Stimulated activated naive CD8-positive, alpha-beta T cell treated with anti-CD3 and anti-CD28 coated beads, Interleukin-15, amount 100 ng/mL, for 72 hours (primary cell): ENCODE data around the gene PRRC1.
A peak's percentile ranks its signal among the peaks of the same experiment; 100 is the strongest.

ENCODE experiments used
- ATAC-seq: fragments of 150-1000 bp; cut with Tn5 transposase; 2 replicates; pipeline ENCODE4 v1.10.0; 2021; ENCODE audit warnings: mild to moderate bottlenecking, moderate library complexity
- DNase-seq, 2 donors: peaks; one replicate each; pipeline ENCODE4 v3.0.0; 2021 to 2022
- H3K27ac Mint-ChIP-seq, 2 donors: one replicate each; pipeline ENCODE4 v1.8.0; 2022; ENCODE audit warnings: mild to moderate bottlenecking in 2 of 2, mixed read lengths in 2 of 2, moderate library complexity in 2 of 2
- H3K27me3 Mint-ChIP-seq: one replicate; pipeline ENCODE4 v1.8.0; 2022; ENCODE audit warnings: mixed read lengths
- H3K4me1 Mint-ChIP-seq: one replicate; pipeline ENCODE4 v1.8.0; 2022; ENCODE audit warnings: mild to moderate bottlenecking, mixed read lengths
- H3K4me3 Mint-ChIP-seq, 2 donors: one replicate each; pipeline ENCODE4 v1.8.0; 2022; ENCODE audit warnings: mild to moderate bottlenecking in 2 of 2, mixed read lengths in 2 of 2, moderate library complexity in 1 of 2
- H3K9me3 Mint-ChIP-seq, 2 donors: one replicate each; pipeline ENCODE4 v1.8.0; 2022; ENCODE audit warnings: mixed read lengths in 2 of 2

Gene PRRC1

DNA sequence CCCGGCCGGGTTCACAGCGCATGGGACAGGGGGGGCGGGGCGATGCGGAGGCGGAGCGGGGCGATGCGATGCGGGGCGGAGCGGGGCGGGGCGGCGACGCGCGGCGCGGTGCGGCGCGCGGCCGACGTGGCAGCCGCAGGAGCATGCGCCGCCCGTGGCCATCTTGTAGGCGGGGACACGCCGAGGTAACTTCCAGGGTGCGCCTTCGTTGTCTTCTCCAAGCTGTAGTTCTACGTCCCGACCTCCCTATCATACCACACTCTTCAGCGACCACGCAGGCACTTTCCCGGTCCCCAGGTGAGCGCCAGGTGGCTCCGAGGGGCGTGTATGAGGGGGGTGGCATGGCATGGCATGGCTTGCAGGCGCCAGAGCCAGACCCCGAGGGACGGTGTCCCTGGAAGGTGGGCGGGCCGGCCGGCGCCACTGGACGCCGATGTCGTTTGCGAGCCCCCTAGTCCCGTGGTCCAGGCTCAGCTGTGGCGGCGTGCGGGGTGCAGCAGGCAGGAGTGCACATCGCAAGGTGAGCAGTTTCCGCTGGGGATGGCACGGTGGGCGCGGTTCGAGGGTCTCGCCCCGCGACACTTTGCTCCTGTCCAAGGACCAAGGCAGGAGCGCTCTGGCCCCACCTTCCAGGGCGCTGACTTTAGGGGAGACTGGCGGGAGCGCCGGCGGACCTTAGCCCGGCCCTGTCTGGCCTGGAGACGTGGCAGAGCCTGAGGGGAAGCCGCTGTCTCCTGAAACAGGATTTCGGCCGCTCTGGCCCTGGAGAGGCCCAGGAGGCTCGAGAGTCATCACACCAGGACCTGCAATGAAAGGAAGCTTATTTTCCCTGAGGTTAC lies at the start of gene PRRC1:
Gene PRRC1, plus strand, starts transcription at position 161 of the 839 bp plus-strand sequence. CDS start 5,840 bp downstream, outside the sequence.
- Mint-ChIP-seq H3K4me3 (peak within 1 kb of the TSS; percentile 89), H3K4me1 (peaks cover 19% of the 10 kb centered on the region), H3K27me3 (peaks cover 3% of the 10 kb centered on the region), H3K27ac (peak within 1 kb of the TSS; percentile 92 to 94), H3K9me3 (peaks cover 17 to 18% of the 10 kb centered on the region in 2 donors)
- ATAC-seq (peak; percentile 96), DNase-seq (peak; percentile 74 to 77)

GRCh38 chr5:127471211-127471610 lies 46.2 kb upstream of the PRRC1 start:
- Mint-ChIP-seq H3K27ac (no peak overlapping the region), H3K27me3 (peaks cover 15% of the 10 kb centered on the region), H3K4me3 (no peak overlapping the region), H3K9me3 (no peaks in the 10 kb centered on the region), H3K4me1 (no peaks in the 10 kb centered on the region)
- ATAC-seq (no peak), DNase-seq (no peak)

GRCh38 chr5:127472700-127473099 lies 44.7 kb upstream of the PRRC1 start:
- ATAC-seq (no peak), DNase-seq (no peak)
- Mint-ChIP-seq H3K4me3 (no peak overlapping the region), H3K4me1 (no peaks in the 10 kb centered on the region), H3K9me3 (no peaks in the 10 kb centered on the region), H3K27ac (no peak overlapping the region), H3K27me3 (peaks cover 15% of the 10 kb centered on the region)

- ATAC-seq = no peak
- Mint-ChIP-seq H3K4me1 (no peaks in the 10 kb centered on the region), H3K27me3 (peaks cover 15% of the 10 kb centered on the region), H3K4me3 (no peak overlapping the region), H3K9me3 (no peaks in the 10 kb centered on the region), H3K27ac (no peak overlapping the region)
- no peak for DNase-seq
These were observed 31.0 kb upstream of the PRRC1 start for GRCh38 chr5:127486471-127486870.

- Mint-ChIP-seq H3K4me3 (no peak overlapping the region), H3K27ac (no peak overlapping the region), H3K27me3 (peaks cover 12% of the 10 kb centered on the region), H3K9me3 (no peaks in the 10 kb centered on the region), H3K4me1 (no peaks in the 10 kb centered on the region)
- ATAC-seq = peak; percentile 37
- DNase-seq = peak in 1 of 2 donors; percentile 5
These were observed 24.3 kb upstream of the PRRC1 start for GRCh38 chr5:127492854-127493738.

DNA sequence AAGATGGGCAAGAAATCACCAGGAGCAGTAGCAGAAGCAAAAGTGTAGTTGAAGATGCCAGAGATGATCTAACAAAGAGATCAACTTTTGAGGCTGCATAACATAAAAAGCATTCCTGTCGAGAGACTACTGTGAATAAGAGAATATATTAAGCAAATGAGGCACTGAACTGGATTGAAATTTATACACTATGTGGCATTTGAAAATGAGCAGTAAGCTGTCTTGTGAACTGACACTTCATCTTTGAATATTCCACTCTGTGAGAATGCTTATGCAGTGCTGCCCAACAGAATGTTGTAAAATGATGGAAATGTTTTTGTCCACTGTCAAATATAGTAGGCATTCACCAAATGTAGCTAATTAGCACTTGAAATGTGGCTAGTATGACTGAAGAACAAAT lies 18.9 kb upstream of the PRRC1 start:
- Mint-ChIP-seq H3K4me3 (no peak overlapping the region), H3K27me3 (no peaks in the 10 kb centered on the region), H3K9me3 (no peaks in the 10 kb centered on the region), H3K4me1 (no peaks in the 10 kb centered on the region), H3K27ac (no peak overlapping the region)
- DNase-seq = no peak
- no peak for ATAC-seq

GRCh38 chr5:127505905-127506304 lies 11.5 kb upstream of the PRRC1 start:
- no peak overlapping the region for H3K27ac Mint-ChIP-seq
- ATAC-seq (no peak), DNase-seq (no peak)
- peaks cover 1% of the 10 kb centered on the region for H3K27me3 Mint-ChIP-seq
- H3K4me3 Mint-ChIP-seq = no peak overlapping the region
- H3K4me1 Mint-ChIP-seq = no peaks in the 10 kb centered on the region
- no peaks in the 10 kb centered on the region for H3K9me3 Mint-ChIP-seq

GRCh38 chr5:127506616-127507015 lies 10.8 kb upstream of the PRRC1 start:
- ATAC-seq (no peak), DNase-seq (no peak)
- peaks cover 8% of the 10 kb centered on the region for H3K27me3 Mint-ChIP-seq
- H3K4me1 Mint-ChIP-seq = no peaks in the 10 kb centered on the region
- no peaks in the 10 kb centered on the region for H3K9me3 Mint-ChIP-seq
- H3K4me3 Mint-ChIP-seq = no peak overlapping the region
- H3K27ac Mint-ChIP-seq = no peak overlapping the region

GRCh38 chr5:127508644-127509373 lies 8.6 kb upstream of the PRRC1 start:
- ATAC-seq (no peak), DNase-seq (no peak)
- Mint-ChIP-seq H3K4me3 (no peak overlapping the region), H3K4me1 (no peaks in the 10 kb centered on the region), H3K27ac (no peak overlapping the region), H3K9me3 (no peaks in the 10 kb centered on the region), H3K27me3 (peaks cover 20% of the 10 kb centered on the region)

GRCh38 chr5:127513408-127513970 lies 4.0 kb upstream of the PRRC1 start:
- peaks cover 5% of the 10 kb centered on the region for H3K4me1 Mint-ChIP-seq
- H3K27ac Mint-ChIP-seq = no peak overlapping the region
- peaks cover 20% of the 10 kb centered on the region for H3K27me3 Mint-ChIP-seq
- DNase-seq (no peak), ATAC-seq (no peak)
- no peaks in the 10 kb centered on the region for H3K9me3 Mint-ChIP-seq
- H3K4me3 Mint-ChIP-seq = no peak overlapping the region

- H3K4me3 Mint-ChIP-seq = no peak overlapping the region
- H3K27me3 Mint-ChIP-seq = peaks cover 20% of the 10 kb centered on the region
- peaks cover 0 to 6% of the 10 kb centered on the region in 2 donors for H3K9me3 Mint-ChIP-seq
- ATAC-seq (no peak), DNase-seq (no peak)
- H3K4me1 Mint-ChIP-seq = peaks cover 17% of the 10 kb centered on the region
- no peak overlapping the region for H3K27ac Mint-ChIP-seq
These were observed 2.6 kb upstream of the PRRC1 start for GRCh38 chr5:127514816-127515215.

GRCh38 chr5:127515693-127516440 lies 1.6 kb upstream of the PRRC1 start:
- Mint-ChIP-seq H3K4me3 (no peak overlapping the region), H3K9me3 (peaks cover 6 to 7% of the 10 kb centered on the region in 2 donors), H3K4me1 (peaks cover 19% of the 10 kb centered on the region), H3K27me3 (peaks cover 20% of the 10 kb centered on the region), H3K27ac (no peak overlapping the region)
- ATAC-seq (no peak), DNase-seq (no peak)

DNA sequence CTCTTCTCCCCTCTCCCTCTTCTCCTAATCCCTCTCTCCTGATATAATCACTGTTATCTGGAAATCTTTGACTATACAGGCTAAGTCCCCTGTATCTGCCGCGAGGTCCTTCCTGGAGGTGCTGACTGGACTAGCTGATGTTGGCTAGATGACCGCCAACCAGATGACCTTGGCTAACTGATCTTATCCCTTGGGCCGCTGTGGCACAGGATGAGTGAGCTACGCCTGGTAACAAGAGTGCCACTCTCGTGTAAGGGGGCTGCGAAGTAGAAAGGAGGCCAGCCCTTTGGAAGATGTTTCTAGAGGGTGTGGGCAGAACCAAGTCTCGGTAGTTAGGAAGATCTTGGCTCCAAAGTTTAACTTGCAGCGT lies 345 bp upstream of the PRRC1 start:
- Mint-ChIP-seq H3K9me3 (peaks cover 17 to 18% of the 10 kb centered on the region in 2 donors), H3K27me3 (peaks cover 8% of the 10 kb centered on the region), H3K27ac (peak overlapping the region in 1 of 2 donors; percentile 36), H3K4me1 (peaks cover 19% of the 10 kb centered on the region), H3K4me3 (peak overlapping the region; percentile 75 to 81)
- DNase-seq (no peak), ATAC-seq (peak; percentile 60)

DNA sequence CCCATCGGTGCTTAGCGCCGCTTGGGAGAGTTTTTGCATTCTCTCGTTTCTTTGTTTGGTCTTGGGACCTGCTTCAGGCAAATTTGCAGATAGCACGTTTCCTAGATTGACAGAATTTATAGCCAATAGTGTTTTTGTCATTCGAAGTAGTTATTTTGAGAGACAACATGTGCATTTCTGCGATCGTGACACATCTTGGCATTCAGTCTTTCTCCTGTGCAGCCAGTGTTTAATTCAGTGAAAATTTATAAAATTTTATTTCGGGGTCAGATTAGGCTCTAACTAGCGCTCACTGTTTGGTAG lies 830 bp downstream of the PRRC1 start:
- H3K4me1 Mint-ChIP-seq = peaks cover 19% of the 10 kb centered on the region
- DNase-seq = no peak
- H3K4me3 Mint-ChIP-seq = peak overlapping the region; percentile 89
- no peak for ATAC-seq
- peak overlapping the region; percentile 92 to 94 for H3K27ac Mint-ChIP-seq
- H3K27me3 Mint-ChIP-seq = no peaks in the 10 kb centered on the region
- H3K9me3 Mint-ChIP-seq = peaks cover 17 to 18% of the 10 kb centered on the region in 2 donors

DNA sequence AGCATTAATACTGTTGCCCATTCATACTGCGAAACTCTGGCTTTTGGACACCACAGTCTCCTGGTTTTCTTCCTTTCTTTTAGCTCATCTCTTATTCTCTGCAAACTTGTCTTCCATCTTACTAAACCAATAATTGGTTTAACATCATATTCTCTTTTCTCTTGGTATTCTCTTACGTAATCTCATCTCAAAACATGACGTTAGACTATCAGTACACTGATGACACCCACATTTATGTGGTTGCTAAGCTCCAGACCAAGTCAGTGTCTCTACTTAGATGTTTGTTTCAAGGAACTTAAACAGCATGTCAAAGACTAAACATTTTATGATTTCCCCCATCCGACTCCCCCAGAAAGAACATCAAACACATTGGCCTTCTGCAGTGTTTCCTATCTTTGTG lies 2.1 kb downstream of the PRRC1 start:
- ATAC-seq = no peak
- Mint-ChIP-seq H3K27ac (peak overlapping the region in 1 of 2 donors; percentile 7), H3K9me3 (peaks cover 17 to 18% of the 10 kb centered on the region in 2 donors), H3K4me1 (peaks cover 19% of the 10 kb centered on the region), H3K27me3 (no peaks in the 10 kb centered on the region), H3K4me3 (peak overlapping the region in 1 of 2 donors; percentile 27)
- no peak for DNase-seq
